CD14-positive monocyte (primary cell): ENCODE data around the gene C9orf85. TPM values are rescaled to one million over a fixed set of nuclear protein-coding genes. Genes with fewer than 3 reads are reported as not detected.

ENCODE experiments used
- DNase-seq, 3 donors: peaks; one replicate each; pipeline ENCODE4 v3.0.0-alpha.2; 2011 to 2022
- H2AFZ ChIP-seq: 2 replicates; pipeline ENCODE4 v1.6.0; 2012; ENCODE audit warnings: mild to moderate bottlenecking, low read depth, low read length, inconsistent platforms; ENCODE audit not compliant: insufficient read depth, poor library complexity, severe bottlenecking
- H3K27ac ChIP-seq, 2 donors: 1 replicate in 1 of 2; 2 replicates in 1 of 2; pipeline ENCODE4 v1.5.1; 2012 to 2013; ENCODE audit warnings: low read length in 2 of 2, control low read depth in 1 of 2, inconsistent platforms in 1 of 2, low read depth in 1 of 2, mild to moderate bottlenecking in 1 of 2
- H3K27me3 ChIP-seq, 2 donors: one replicate each; pipeline versions ENCODE4 v1.6.0 to v1.6.1; 2011 to 2013; ENCODE audit warnings: low read length in 2 of 2; ENCODE audit not compliant: control insufficient read depth in 2 of 2, insufficient read depth in 2 of 2
- H3K36me3 ChIP-seq, 2 donors: replicated peaks in 1 of 2; 1 replicate in 1 of 2; 2 replicates in 1 of 2; pipeline versions ENCODE4 v1.5.1 to v1.6.1; 2012 to 2013; ENCODE audit warnings: low read length in 2 of 2, control low read depth in 1 of 2, inconsistent platforms in 1 of 2, mild to moderate bottlenecking in 1 of 2; ENCODE audit not compliant: insufficient read depth in 2 of 2, control insufficient read depth in 1 of 2
- H3K4me1 ChIP-seq, 2 donors: 1 replicate in 1 of 2; 2 replicates in 1 of 2; pipeline versions ENCODE4 v1.5.1 to v1.6.1; 2012 to 2013; ENCODE audit warnings: low read length in 2 of 2, control low read depth in 1 of 2, inconsistent platforms in 1 of 2, mild to moderate bottlenecking in 1 of 2, moderate library complexity in 1 of 2; ENCODE audit not compliant: insufficient read depth in 2 of 2, control insufficient read depth in 1 of 2
- H3K4me2 ChIP-seq: replicated peaks from 2 replicates; pipeline ENCODE3; 2012; ENCODE audit warnings: low read length, moderate library complexity, mild to moderate bottlenecking; ENCODE audit not compliant: poor library complexity, severe bottlenecking; ENCODE audit errors: extremely low read depth
- H3K4me3 ChIP-seq, 3 experiments: fragments of 200-600 bp in 1 of 3; sonication (generic) in 1 of 3; replicated peaks in 1 of 3; 1 replicate in 2 of 3; 2 replicates in 1 of 3; pipeline ENCODE4 v1.5.1; 2011 to 2013; ENCODE audit warnings: low read length in 3 of 3, mild to moderate bottlenecking in 3 of 3, control low read depth in 2 of 3, low read depth in 2 of 3, inconsistent platforms in 1 of 3, moderate library complexity in 1 of 3
- H3K79me2 ChIP-seq: 2 replicates; pipeline ENCODE4 v1.6.0; 2012; ENCODE audit warnings: mild to moderate bottlenecking, control low read depth, inconsistent platforms, low read length, moderate library complexity; ENCODE audit not compliant: insufficient read depth
- H3K9ac ChIP-seq: 2 replicates; pipeline ENCODE4 v1.6.0; 2017; ENCODE audit warnings: low read length, mild to moderate bottlenecking; ENCODE audit not compliant: insufficient read depth, poor library complexity, severe bottlenecking
- H3K9me3 ChIP-seq, 2 donors: replicated peaks in 1 of 2; 1 replicate in 1 of 2; 2 replicates in 1 of 2; pipeline versions ENCODE4 v1.5.1 to v1.6.1; 2012 to 2013; ENCODE audit warnings: low read length in 2 of 2, control low read depth in 1 of 2; ENCODE audit not compliant: control insufficient read depth in 1 of 2, insufficient read depth in 1 of 2
- H4K20me1 ChIP-seq: 2 replicates; pipeline ENCODE4 v1.6.0; 2012; ENCODE audit warnings: mild to moderate bottlenecking, low read length, control low read depth, moderate library complexity; ENCODE audit not compliant: insufficient read depth
- H3K27ac Mint-ChIP-seq, 7 donors: one replicate each; pipeline ENCODE4 v1.8.0; 2020; ENCODE audit warnings: mild to moderate bottlenecking in 7 of 7, mixed read lengths in 7 of 7, moderate library complexity in 6 of 7, inconsistent platforms in 2 of 7
- H3K27me3 Mint-ChIP-seq, 3 donors: one replicate each; pipeline ENCODE4 v1.8.0; 2021 to 2022; ENCODE audit warnings: low read depth in 3 of 3, mild to moderate bottlenecking in 3 of 3, mixed read lengths in 3 of 3, moderate library complexity in 3 of 3, inconsistent platforms in 1 of 3
- H3K36me3 Mint-ChIP-seq, 2 donors: one replicate each; pipeline ENCODE4 v1.8.0; 2020; ENCODE audit warnings: mixed read lengths in 2 of 2, inconsistent platforms in 1 of 2, mild to moderate bottlenecking in 1 of 2
- H3K4me1 Mint-ChIP-seq: one replicate; pipeline ENCODE4 v1.8.0; 2020; ENCODE audit warnings: mild to moderate bottlenecking, mixed read lengths
- H3K4me3 Mint-ChIP-seq, 2 donors: one replicate each; pipeline ENCODE4 v1.8.0; 2020; ENCODE audit warnings: mild to moderate bottlenecking in 2 of 2, mixed read lengths in 2 of 2, moderate library complexity in 1 of 2
- H3K9me3 Mint-ChIP-seq, 7 donors: one replicate each; pipeline ENCODE4 v1.8.0; 2020 to 2022; ENCODE audit warnings: mixed read lengths in 7 of 7, mild to moderate bottlenecking in 6 of 7, moderate library complexity in 6 of 7, inconsistent platforms in 2 of 7
- WGBS: methylation state at CpG from one replicate; pipeline ENCODE4 v1.1.5; 2013; ENCODE audit warnings: missing lambda C conversion rate; ENCODE audit not compliant: insufficient coverage; 5-methylcytosine and 5-hydroxymethylcytosine counted together
- intact Hi-C, 2 donors: fragments of 100-400 bp; cut with micrococcal nuclease; formaldehyde crosslinking; loops; one replicate each; pipeline versions ENCODE4 v1.15.0 to v1.15.1; 2023
- polyA plus RNA-seq, 3 donors: library from polyadenylated mRNA; depleted of rRNA in 1 of 3; unstranded in 2 of 3; stranded (reverse) in 1 of 3; fragments of 300-500 nt in 2 of 3; fragments of >200 nt in 1 of 3; fragmentation: Illumina TruSeq in 2 of 3; gene quantifications; 1 replicate in 2 of 3; 2 replicates in 1 of 3; pipeline ENCODE4 v1.2.3, GENCODE V29; 2012 to 2021
- TF ChIP-seq, protein P1 (sequence below): fragments of 200-600 bp; IDR thresholded peaks from one replicate; pipeline ENCODE4 v1.8.0; 2022; ENCODE audit warnings: antibody characterized with exemption, mild to moderate bottlenecking

C9orf85 gene
- polyA plus RNA-seq, 3 donors = 4.5 to 6.4 (median 5.4) TPM

DNA sequence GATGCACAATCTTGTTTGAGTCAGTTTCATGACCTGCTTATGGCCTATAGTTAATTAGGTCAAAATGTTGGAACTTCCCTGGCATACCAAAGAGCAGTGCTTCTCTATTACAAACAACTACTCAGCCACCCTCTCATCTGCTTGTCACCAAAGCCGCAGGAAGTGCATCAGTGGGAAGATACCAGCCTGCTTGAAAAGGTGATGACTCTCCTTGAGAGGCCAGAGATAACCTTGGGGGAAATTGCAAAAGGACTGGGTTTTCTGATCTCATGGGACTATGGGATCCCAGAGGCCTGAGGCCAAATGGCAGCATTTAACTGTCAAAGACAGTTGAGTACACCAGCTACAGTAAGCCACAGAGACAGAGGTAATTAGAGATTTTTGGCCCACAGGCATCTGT, 79.0 kb downstream of the C9orf85 start:
- TF ChIP-seq, protein P1, sequence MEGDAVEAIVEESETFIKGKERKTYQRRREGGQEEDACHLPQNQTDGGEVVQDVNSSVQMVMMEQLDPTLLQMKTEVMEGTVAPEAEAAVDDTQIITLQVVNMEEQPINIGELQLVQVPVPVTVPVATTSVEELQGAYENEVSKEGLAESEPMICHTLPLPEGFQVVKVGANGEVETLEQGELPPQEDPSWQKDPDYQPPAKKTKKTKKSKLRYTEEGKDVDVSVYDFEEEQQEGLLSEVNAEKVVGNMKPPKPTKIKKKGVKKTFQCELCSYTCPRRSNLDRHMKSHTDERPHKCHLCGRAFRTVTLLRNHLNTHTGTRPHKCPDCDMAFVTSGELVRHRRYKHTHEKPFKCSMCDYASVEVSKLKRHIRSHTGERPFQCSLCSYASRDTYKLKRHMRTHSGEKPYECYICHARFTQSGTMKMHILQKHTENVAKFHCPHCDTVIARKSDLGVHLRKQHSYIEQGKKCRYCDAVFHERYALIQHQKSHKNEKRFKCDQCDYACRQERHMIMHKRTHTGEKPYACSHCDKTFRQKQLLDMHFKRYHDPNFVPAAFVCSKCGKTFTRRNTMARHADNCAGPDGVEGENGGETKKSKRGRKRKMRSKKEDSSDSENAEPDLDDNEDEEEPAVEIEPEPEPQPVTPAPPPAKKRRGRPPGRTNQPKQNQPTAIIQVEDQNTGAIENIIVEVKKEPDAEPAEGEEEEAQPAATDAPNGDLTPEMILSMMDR = no peak
- H3K79me2 ChIP-seq = no peaks in the 10 kb centered on the region
- H3K9me3 ChIP-seq = no peaks in the 10 kb centered on the region
- intact Hi-C loops = no loop called here
- no peak overlapping the region for H3K9ac ChIP-seq
- no peak overlapping the region for H3K27ac Mint-ChIP-seq
- no peak overlapping the region for H2AFZ ChIP-seq
- peaks cover 0 to 6% (median 0%) of the 10 kb centered on the region in 7 donors for H3K9me3 Mint-ChIP-seq
- 100% methylated on average over 1 of the region's 1 CpG for WGBS
- peaks cover 0 to 2% (median 0%) of the 10 kb centered on the region in 3 donors for H3K27me3 Mint-ChIP-seq
- H3K27ac ChIP-seq = no peak overlapping the region
- no peaks in the 10 kb centered on the region for H4K20me1 ChIP-seq
- DNase-seq = no peak
- H3K4me3 Mint-ChIP-seq = no peak overlapping the region
- no peak overlapping the region for H3K4me2 ChIP-seq
- H3K36me3 ChIP-seq = no peaks in the 10 kb centered on the region
- no peaks in the 10 kb centered on the region for H3K36me3 Mint-ChIP-seq
- H3K27me3 ChIP-seq = no peaks in the 10 kb centered on the region
- no peaks in the 10 kb centered on the region for H3K4me1 ChIP-seq
- no peak overlapping the region for H3K4me3 ChIP-seq
- peaks cover 2% of the 10 kb centered on the region for H3K4me1 Mint-ChIP-seq

DNA sequence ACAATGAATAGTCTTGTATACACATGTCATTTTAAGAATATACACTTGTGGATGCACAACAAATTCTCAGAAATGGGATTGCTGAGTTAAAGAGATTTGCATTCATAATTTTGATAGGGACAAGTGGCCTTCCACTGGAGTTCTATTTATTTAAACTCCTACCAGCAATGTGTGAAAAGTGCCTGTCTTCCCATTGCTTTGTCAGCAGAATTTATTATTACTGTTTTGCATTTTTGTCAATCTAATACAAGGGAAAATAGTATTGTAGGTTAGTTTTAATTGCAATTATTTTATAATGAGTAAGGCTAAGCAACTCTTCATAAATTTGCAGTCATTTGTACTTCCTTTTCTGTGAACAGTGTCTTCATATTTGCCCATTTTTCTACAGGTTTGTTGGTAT, 94.0 kb downstream of the C9orf85 start:
- Mint-ChIP-seq H3K9me3 (peaks cover 0 to 9% (median 2%) of the 10 kb centered on the region in 7 donors), H3K27ac (no peak overlapping the region), H3K27me3 (peaks cover 0 to 3% (median 0%) of the 10 kb centered on the region in 3 donors), H3K4me1 (no peaks in the 10 kb centered on the region), H3K36me3 (no peaks in the 10 kb centered on the region), H3K4me3 (no peak overlapping the region)
- H3K4me2 ChIP-seq = no peak overlapping the region
- no peak overlapping the region for H3K4me3 ChIP-seq
- peaks cover 0 to 7% of the 10 kb centered on the region in 2 donors for H3K9me3 ChIP-seq
- no peaks in the 10 kb centered on the region for H3K4me1 ChIP-seq
- H2AFZ ChIP-seq = no peak overlapping the region
- H4K20me1 ChIP-seq = no peaks in the 10 kb centered on the region
- intact Hi-C loops = no loop called here
- H3K36me3 ChIP-seq = no peaks in the 10 kb centered on the region
- TF ChIP-seq, protein P1 = no peak
- H3K27ac ChIP-seq = no peak overlapping the region
- no peaks in the 10 kb centered on the region for H3K27me3 ChIP-seq
- no peak for DNase-seq
- no peak overlapping the region for H3K9ac ChIP-seq
- no peaks in the 10 kb centered on the region for H3K79me2 ChIP-seq
